Effector CD4-positive, alpha-beta T cell (primary cell): ENCODE results near the gene DNAH12.
"Not testable (repeated sequence)": the region's sequence is repeated elsewhere in the genome, so short reads cannot be mapped to it uniquely, and the experiment has no call there.

Experiments
- DNase-seq: peaks from one replicate; pipeline ENCODE4 v3.0.0-alpha.2; 2020

DNAH12 gene

GRCh38 chr3:57397175-57398026 lies 146.7 kb downstream of the DNAH12 start:
- peak; percentile 27 for DNase-seq

- DNase-seq, result no peak
These were observed 150.2 kb downstream of the DNAH12 start for GRCh38 chr3:57393977-57394376.

- DNase-seq, result no peak
These were observed 152.4 kb downstream of the DNAH12 start for GRCh38 chr3:57391767-57392166.

- DNase-seq, result no peak
These were observed 154.9 kb downstream of the DNAH12 start for GRCh38 chr3:57389271-57389670.

GRCh38 chr3:57386307-57386706 lies 157.8 kb downstream of the DNAH12 start:
- DNase-seq, result no peak

- no peak for DNase-seq
These were observed 158.6 kb downstream of the DNAH12 start for GRCh38 chr3:57385498-57385897.

- no peak for DNase-seq
These were observed 160.3 kb downstream of the DNAH12 start for GRCh38 chr3:57383838-57384237.

- no peak for DNase-seq
These were observed 160.7 kb downstream of the DNAH12 start for GRCh38 chr3:57383406-57383805.

- DNase-seq, result no peak
These were observed 161.2 kb downstream of the DNAH12 start for GRCh38 chr3:57382933-57383332.

- DNase-seq, result no peak
These were observed 173.8 kb downstream of the DNAH12 start for GRCh38 chr3:57370341-57370740.

GRCh38 chr3:57365089-57365488 lies 179.1 kb downstream of the DNAH12 start:
- not testable (repeated sequence) for DNase-seq

- not testable (repeated sequence) for DNase-seq
These were observed 187.9 kb downstream of the DNAH12 start for GRCh38 chr3:57356275-57356674.

- DNase-seq, result no peak
These were observed 189.4 kb downstream of the DNAH12 start for GRCh38 chr3:57354768-57355167.

GRCh38 chr3:57350271-57350670 lies 193.9 kb downstream of the DNAH12 start:
- no peak for DNase-seq

- DNase-seq, result not testable (repeated sequence)
These were observed 205.0 kb downstream of the DNAH12 start for GRCh38 chr3:57339071-57339642.

GRCh38 chr3:57338272-57339070 lies 205.7 kb downstream of the DNAH12 start:
- not testable (repeated sequence) for DNase-seq

- no peak for DNase-seq
These were observed 208.7 kb downstream of the DNAH12 start for GRCh38 chr3:57335283-57335938.

- DNase-seq, result no peak
These were observed 213.0 kb downstream of the DNAH12 start for GRCh38 chr3:57331078-57331610.

GRCh38 chr3:57326498-57326897 lies 217.6 kb downstream of the DNAH12 start:
- DNase-seq, result not testable (repeated sequence)

- DNase-seq, result no peak
These were observed 229.9 kb downstream of the DNAH12 start for GRCh38 chr3:57314204-57314603.

GRCh38 chr3:57309769-57310360 lies 234.3 kb downstream of the DNAH12 start:
- no peak for DNase-seq

- not testable (repeated sequence) for DNase-seq
These were observed 240.6 kb downstream of the DNAH12 start for GRCh38 chr3:57303520-57303919.
